K562 (cell line): ENCODE results near the gene CPT1C. TPM values are rescaled to one million over a fixed set of nuclear protein-coding genes. Genes with fewer than 3 reads are reported as not detected.

ENCODE experiments used
- ATAC-seq: fragments of 200-7000 bp; cut with Tn5 transposase; 3 replicates; pipeline ENCODE4 v1.9.1; 2020; ENCODE audit warnings: moderate library complexity
- BruUV-seq: library from RNA; stranded (reverse); fragments of 400-500 nt; replicated peaks from 2 replicates; lab custom pipeline; 2021; lab: Mats Ljungman, UMichigan
- CTCF ChIA-PET: fragments of 300-600 bp; formaldehyde crosslinking; extraction: SDS; loops from one replicate; lab custom pipeline; 2021; ENCODE audit warnings: low intra/inter-chr PET ratio; lab: Yijun Ruan, JAX
- POLR2A ChIA-PET: fragments of 300-600, 350-650 bp; sonication (Branson Sonifier 250); formaldehyde crosslinking; extraction: SDS; loops from one replicate; lab custom pipeline; 2021; ENCODE audit warnings: antibody characterized with exemption, inconsistent platforms; lab: Yijun Ruan, JAX
- DNase-seq, 4 experiments: peaks; one replicate each; pipeline versions ENCODE4 v3.0.0 to v3.0.0-alpha.2; 2011 to 2018; ENCODE audit warnings: low spot score in 3 of 4, mixed read lengths in 3 of 4; ENCODE audit errors: extremely low read depth in 1 of 4
- FAIRE-seq: peaks from 2 replicates; lab custom pipeline; 2011; peaks lifted over from hg19 to GRCh38; lab: Jason Lieb, UNC
- H2AFZ ChIP-seq: 2 replicates; pipeline ENCODE4 v1.6.0; 2011; ENCODE audit warnings: low read depth, low read length, control low read depth, inconsistent platforms
- H3K27ac ChIP-seq: fragments of 200-600 bp; 3 replicates; pipeline ENCODE4 v1.8.0; 2011; ENCODE audit warnings: low read depth, mild to moderate bottlenecking, control low read depth, inconsistent platforms, low read length, moderate library complexity, mixed read lengths; ENCODE audit errors: extremely low read depth
- H3K27me3 ChIP-seq, 2 experiments: fragments of 300-600 bp in 1 of 2; 2 replicates in 1 of 2; 3 replicates in 1 of 2; pipeline versions ENCODE4 v1.6.0 to v1.8.0; 2011; ENCODE audit warnings: inconsistent platforms in 2 of 2, low read length in 2 of 2, mild to moderate bottlenecking in 1 of 2, mixed read lengths in 1 of 2, moderate library complexity in 1 of 2; ENCODE audit not compliant: control insufficient read depth in 2 of 2, insufficient read depth in 2 of 2
- H3K36me3 ChIP-seq: fragments of 300-600 bp; 3 replicates; pipeline ENCODE4 v1.8.0; 2011; ENCODE audit warnings: mild to moderate bottlenecking, low read length, inconsistent platforms; ENCODE audit not compliant: control insufficient read depth, insufficient read depth
- H3K4me1 ChIP-seq, 2 experiments: fragments of 200-600 bp in 1 of 2; replicated peaks in 1 of 2; 2 replicates in 1 of 2; 3 replicates in 1 of 2; pipeline versions ENCODE4 v1.5.1 to v1.8.0; 2011; ENCODE audit warnings: inconsistent platforms in 2 of 2, low read length in 2 of 2, mild to moderate bottlenecking in 1 of 2, mixed read lengths in 1 of 2, moderate library complexity in 1 of 2; ENCODE audit not compliant: control insufficient read depth in 2 of 2, insufficient read depth in 2 of 2
- H3K4me2 ChIP-seq: 2 replicates; pipeline ENCODE4 v1.6.1; 2011; ENCODE audit warnings: low read length, control low read depth, inconsistent platforms, mixed read lengths; ENCODE audit not compliant: insufficient read depth
- H3K4me3 ChIP-seq: fragments of 200-600 bp; sonication (generic), shearing (Covaris generic); 2 replicates; pipeline ENCODE4 v1.5.1; 2016; ENCODE audit warnings: control low read depth, inconsistent platforms
- H3K79me2 ChIP-seq: fragments of 200-600 bp; 3 replicates; pipeline ENCODE4 v1.8.0; 2011; ENCODE audit warnings: low read length, inconsistent platforms; ENCODE audit not compliant: control insufficient read depth, insufficient read depth
- H3K9ac ChIP-seq, 2 experiments: 2 replicates each; pipeline versions ENCODE4 v1.6.0 to v1.6.1; 2011; ENCODE audit warnings: low read depth in 2 of 2, low read length in 2 of 2, control low read depth in 1 of 2, inconsistent platforms in 1 of 2, mild to moderate bottlenecking in 1 of 2, mixed read lengths in 1 of 2; ENCODE audit not compliant: insufficient read depth in 1 of 2
- H3K9me1 ChIP-seq: one replicate; pipeline ENCODE4 v1.6.0; 2011; ENCODE audit warnings: inconsistent platforms, mild to moderate bottlenecking, low read length, moderate library complexity; ENCODE audit not compliant: control insufficient read depth, insufficient read depth
- H3K9me3 ChIP-seq: replicated peaks from 2 replicates; pipeline ENCODE4 v1.5.1; 2011; ENCODE audit warnings: low read depth, low read length, inconsistent platforms; ENCODE audit not compliant: control insufficient read depth, insufficient read depth
- H4K20me1 ChIP-seq: replicated peaks from 2 replicates; pipeline ENCODE4 v1.6.1; 2011; ENCODE audit warnings: low read length, inconsistent platforms, mixed read lengths; ENCODE audit not compliant: control insufficient read depth, insufficient read depth
- CHD1 ChIP-seq: fragments of 200-600 bp; sonication (generic); IDR thresholded peaks from one replicate; pipeline ENCODE4 v1.6.1; 2012; ENCODE audit warnings: mild to moderate bottlenecking, moderate library complexity, low read length, inconsistent platforms
- CTCF ChIP-seq, 3 experiments: IDR thresholded peaks in 2 of 3; conservative IDR thresholded peaks in 1 of 3; 2 replicates each; pipeline ENCODE4 v1.5.1; 2011 to 2012; ENCODE audit warnings: low read length in 3 of 3, mild to moderate bottlenecking in 3 of 3, control low read depth in 2 of 3, improper control_type of control experiment in 1 of 3, inconsistent platforms in 1 of 3, low read depth in 1 of 3, mixed read lengths in 1 of 3, moderate library complexity in 1 of 3; ENCODE audit not compliant: insufficient read depth in 2 of 3
- DIDO1 ChIP-seq: fragments of 450-650 bp; IDR thresholded peaks from 2 replicates; pipeline ENCODE4 v1.6.1; 2016; ENCODE audit warnings: low read depth, missing biosample characterization, missing genetic modification characterization
- DPF2 ChIP-seq: fragments of 450-650 bp; IDR thresholded peaks from 2 replicates; pipeline ENCODE4 v1.6.1; 2016
- HDAC1 ChIP-seq, 2 experiments: fragments of 450-650 bp; IDR thresholded peaks; 2 replicates each; pipeline ENCODE4 v1.6.1; 2016 to 2017; ENCODE audit warnings: inconsistent platforms in 1 of 2, mild to moderate bottlenecking in 1 of 2, moderate library complexity in 1 of 2
- HMG20A ChIP-seq: fragments of 450-650 bp; formaldehyde crosslinking; conservative IDR thresholded peaks from 2 replicates; pipeline ENCODE4 v1.4.0; 2020; ENCODE audit warnings: mild to moderate bottlenecking, mixed read lengths
- KDM1A ChIP-seq, 2 experiments: fragments of 450-650 bp; IDR thresholded peaks; 2 replicates each; pipeline ENCODE4 v1.6.1; 2016; ENCODE audit warnings: mild to moderate bottlenecking in 2 of 2
- MXI1 ChIP-seq: IDR thresholded peaks from 2 replicates; pipeline ENCODE4 v1.6.1; 2011; ENCODE audit warnings: low read depth, mild to moderate bottlenecking, improper control_type of control experiment, low read length
- MYC ChIP-seq, 2 experiments: fragments of 250-450 bp in 1 of 2; sonication (Bioruptor Pico) in 1 of 2; IDR thresholded peaks; 2 replicates each; pipeline versions ENCODE4 v1.5.1 to v1.6.1; 2012 to 2021; ENCODE audit warnings: low read depth in 2 of 2, borderline replicate concordance in 1 of 2, improper control_type of control experiment in 1 of 2, low read length in 1 of 2, mild to moderate bottlenecking in 1 of 2, moderate library complexity in 1 of 2
- PHF8 ChIP-seq: fragments of 200-600 bp; sonication (generic); IDR thresholded peaks from 2 replicates; pipeline ENCODE4 v1.6.1; 2012; ENCODE audit warnings: mixed run types, mild to moderate bottlenecking, inconsistent platforms, low read length, moderate library complexity, borderline replicate concordance
- SMAD2 ChIP-seq: fragments of 150-350 bp; IDR thresholded peaks from 2 replicates; pipeline ENCODE4 v1.6.1; 2014; ENCODE audit warnings: low read depth, mild to moderate bottlenecking, low read length
- SRF ChIP-seq, 2 experiments: fragments of 250-450, 450-650 bp in 1 of 2; sonication (Bioruptor Pico) in 1 of 2; sonication (generic) in 1 of 2; formaldehyde crosslinking; IDR thresholded peaks; 2 replicates each; pipeline versions ENCODE4 v1.5.0 to v1.5.1; 2020 to 2022; ENCODE audit warnings: mild to moderate bottlenecking in 1 of 2, missing genetic modification reagents in 1 of 2
- WGBS: fragments of 100-300 bp; shearing (Covaris generic); methylation state at CpG from one replicate; pipeline ENCODE4 v1.1.6; 2016; ENCODE audit warnings: low coverage, mixed read lengths; ENCODE audit not compliant: insufficient coverage; ENCODE audit errors: missing lambda C conversion rate; 5-methylcytosine and 5-hydroxymethylcytosine counted together
- in situ Hi-C: fragments of 300-500 bp; cut with MboI; formaldehyde crosslinking; loops from 4 replicates; pipeline ENCODE4 v1.15.0; 2018; ENCODE audit warnings: inconsistent platforms, mixed read lengths
- intact Hi-C: fragments of 100-400 bp; cut with micrococcal nuclease; formaldehyde crosslinking; loops from 2 replicates; pipeline ENCODE4 v1.14.2; 2022
- polyA plus RNA-seq, 8 experiments: library from polyadenylated mRNA; depleted of rRNA in 4 of 8; stranded (reverse) in 5 of 8; unstranded in 3 of 8; fragments of >200 nt; fragmentation: Nextera tagmentation in 2 of 8; fragmentation: Illumina TruSeq in 1 of 8; extraction: Ambion mirVana in 2 of 8; extraction: Trizol in 1 of 8; gene quantifications; 2 replicates each; pipeline versions ENCODE4 v1.2.1 to v1.2.3, GENCODE V29; 2011 to 2014; ENCODE audit warnings: inconsistent platforms in 1 of 8, missing spikeins in 1 of 8
- total RNA-seq, 7 experiments: library from RNA; depleted of rRNA in 6 of 7; stranded (reverse); fragments of >200 nt in 6 of 7; fragmentation: Illumina TruSeq in 2 of 7; extraction: Trizol in 2 of 7; gene quantifications; 2 replicates each; pipeline versions ENCODE4 v1.2.1 to v1.2.3, GENCODE V29; 2011 to 2021; ENCODE audit warnings: low replicate concordance in 1 of 7
- TF ChIP-seq, protein P1 (sequence below): fragments of 250-450 bp; sonication (Bioruptor Pico); IDR thresholded peaks from 2 replicates; pipeline ENCODE4 v1.4.0; 2020; ENCODE audit warnings: mild to moderate bottlenecking
- TF ChIP-seq, protein P2 (sequence below): fragments of 450-650 bp; IDR thresholded peaks from 2 replicates; pipeline ENCODE4 v1.6.1; 2016; ENCODE audit warnings: low read depth, mild to moderate bottlenecking, moderate library complexity

The CPT1C gene
- total and polyA plus RNA-seq, 9 of the 15 experiments (the other 6 are each of a cell fraction or from before 2014, with no cell fraction given): 1.9 to 12.3 (median 3.0) TPM

DNA sequence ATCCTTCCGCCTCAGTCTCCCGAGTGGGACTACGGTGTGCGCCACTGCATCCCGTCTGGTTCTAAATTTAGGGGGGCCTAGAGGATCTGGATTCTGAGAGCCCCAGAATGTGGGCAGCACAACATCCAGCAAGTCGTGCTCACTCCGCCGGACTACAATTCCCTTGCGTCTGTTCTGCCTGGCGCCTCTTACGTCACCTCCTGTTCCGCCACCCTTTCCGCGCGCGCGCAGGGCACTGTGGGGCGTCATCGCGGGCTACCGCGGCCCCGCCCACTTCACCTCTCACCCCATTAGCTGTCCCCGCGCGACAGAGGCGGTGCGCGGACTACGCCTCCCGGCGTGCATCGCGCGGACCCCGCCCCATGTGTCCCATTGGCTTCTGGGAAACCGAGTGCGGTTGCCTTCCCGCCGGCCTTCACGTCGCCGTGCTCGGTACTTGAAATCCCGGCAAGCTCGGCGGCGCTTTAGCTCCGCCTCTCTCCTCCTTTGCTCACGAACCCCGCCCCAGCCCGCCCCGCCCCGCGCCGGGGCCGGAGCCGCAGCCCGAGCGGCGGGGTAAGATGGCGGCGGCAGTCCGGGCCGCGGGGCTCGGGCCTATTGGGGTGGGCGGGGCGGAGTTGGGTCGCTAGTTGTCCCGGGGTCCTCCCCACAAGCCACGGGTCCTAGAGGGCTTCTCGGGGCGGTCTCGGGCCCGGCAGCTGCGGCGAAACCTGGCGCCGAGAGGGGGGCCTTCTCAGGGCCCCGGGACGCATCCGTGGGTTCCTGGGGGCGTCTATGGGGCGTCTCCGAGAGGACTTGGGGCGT, 49.0 kb upstream of the CPT1C start, which contains the start of gene SCAF1 (continued):
- TF ChIP-seq SRF (CRISPR knock-in tag; IDR thresholded peaks at IDR 0.05) (peak in 1 of 2 experiments; percentile 56; a peak in 2 of 4 replicates), HMG20A (CRISPR knock-in tag) (no peak), SMAD2 (no peak), KDM1A (IDR thresholded peaks at IDR 0.05) (no peak), DIDO1 (tag) (0 out of 2 replicates have a peak, but pooled peaks have one; percentile 28)
- TF ChIP-seq, protein P1, sequence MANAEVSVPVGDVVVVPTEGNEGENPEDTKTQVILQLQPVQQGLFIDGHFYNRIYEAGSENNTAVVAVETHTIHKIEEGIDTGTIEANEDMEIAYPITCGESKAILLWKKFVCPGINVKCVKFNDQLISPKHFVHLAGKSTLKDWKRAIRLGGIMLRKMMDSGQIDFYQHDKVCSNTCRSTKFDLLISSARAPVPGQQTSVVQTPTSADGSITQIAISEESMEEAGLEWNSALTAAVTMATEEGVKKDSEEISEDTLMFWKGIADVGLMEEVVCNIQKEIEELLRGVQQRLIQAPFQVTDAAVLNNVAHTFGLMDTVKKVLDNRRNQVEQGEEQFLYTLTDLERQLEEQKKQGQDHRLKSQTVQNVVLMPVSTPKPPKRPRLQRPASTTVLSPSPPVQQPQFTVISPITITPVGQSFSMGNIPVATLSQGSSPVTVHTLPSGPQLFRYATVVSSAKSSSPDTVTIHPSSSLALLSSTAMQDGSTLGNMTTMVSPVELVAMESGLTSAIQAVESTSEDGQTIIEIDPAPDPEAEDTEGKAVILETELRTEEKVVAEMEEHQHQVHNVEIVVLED (CRISPR knock-in tag): peak; percentile 90

DNA sequence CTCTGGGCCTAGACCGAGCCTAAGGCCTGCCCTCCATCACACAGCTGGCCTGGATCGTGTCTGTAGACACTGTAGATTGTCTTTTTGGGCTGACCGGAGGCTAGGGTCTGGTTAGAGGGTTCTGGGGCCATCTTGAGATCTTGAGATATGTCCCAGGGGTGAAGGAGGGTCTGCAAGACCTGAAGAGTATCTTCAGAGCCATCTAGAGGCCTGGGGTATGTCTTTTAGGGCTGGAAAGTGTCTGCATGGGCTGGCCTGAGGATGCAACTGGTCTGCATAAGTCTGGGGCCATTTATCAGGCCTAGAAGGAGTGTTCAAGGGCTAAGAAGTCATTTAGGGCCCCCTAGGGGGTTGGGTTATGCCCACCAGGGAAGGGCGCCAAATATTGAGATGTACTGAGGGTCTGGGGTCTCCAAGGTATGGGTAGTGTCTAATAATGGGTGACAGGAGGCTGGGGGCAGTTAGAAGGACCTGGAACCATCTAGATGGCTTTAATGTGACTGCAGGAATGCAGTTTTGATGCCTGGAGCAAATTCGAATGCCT, 48.4 kb upstream of the CPT1C start:
- Histone ChIP-seq H3K9me1 (no peaks in the 10 kb centered on the region), H3K9me3 (no peaks in the 10 kb centered on the region), H4K20me1 (no peaks in the 10 kb centered on the region), H3K79me2 (peaks cover 48% of the 10 kb centered on the region), H3K36me3 (peaks cover 43% of the 10 kb centered on the region; the same call in 2 of the 3 replicates), H3K4me2 (peak overlapping the region; percentile 98), H3K4me1 (peaks cover 27 to 54% of the 10 kb centered on the region in 2 experiments), H3K4me3 (peak overlapping the region; percentile 97), H2AFZ (peak overlapping the region; percentile 66), H3K9ac (peak overlapping the region; percentile 98 to 99), H3K27me3 (no peaks in the 10 kb centered on the region), H3K27ac (peak overlapping the region; percentile 97)
- peak; percentile 62 for FAIRE-seq
- intact Hi-C loops (loop anchor here (2.0 kb wide), 1 partner anchor 34 kb away; the partner anchor contains the start of gene PRMT1), in situ Hi-C loops (no loop called here)
- WGBS: 0% methylated on average over 5 of the region's 5 CpGs
- no peak for ATAC-seq
- BruUV-seq: no TSS peak
- DNase-seq: peak in 1 of 4 experiments; percentile 44
- CTCF ChIA-PET: no interaction called here
- POLR2A ChIA-PET: interaction anchor here (0.7 to 2.8 kb wide), 11 partner anchors 12 to 146 kb away, joined by 3 to 27 read pairs (median 5); partner anchors contain the start of genes PRMT1 and RPS11
- no peak for TF ChIP-seq MYC (IDR thresholded peaks at IDR 0.05; ENCODE audit: low read depth, low read length)
- peak; percentile 28; the same call in 1 of the 2 replicates for TF ChIP-seq MYC (CRISPR knock-in tag; IDR thresholded peaks at IDR 0.05; ENCODE audit: borderline replicate concordance, low read depth)
- 0 out of 4 replicates have a peak, but pooled peaks of 1 of the 2 experiments have one; percentile 19 for TF ChIP-seq HDAC1 (IDR thresholded peaks at IDR 0.05)
- TF ChIP-seq MXI1: no peak
- peak; percentile 60 for TF ChIP-seq CHD1
- 0 out of 2 replicates have a peak, but pooled peaks have one; percentile 30 for TF ChIP-seq DPF2
- peak in 2 of 3 experiments; percentile 1 to 20; a peak in 2 of 6 replicates for TF ChIP-seq CTCF (IDR thresholded peaks at IDR 0.05 in 2 of 3, conservative IDR thresholded peaks at IDR 0.05 in 1 of 3; ENCODE audit: insufficient read depth in 2 of 3, low read depth in 1 of 3, low read length in 3 of 3)
- TF ChIP-seq, protein P2, sequence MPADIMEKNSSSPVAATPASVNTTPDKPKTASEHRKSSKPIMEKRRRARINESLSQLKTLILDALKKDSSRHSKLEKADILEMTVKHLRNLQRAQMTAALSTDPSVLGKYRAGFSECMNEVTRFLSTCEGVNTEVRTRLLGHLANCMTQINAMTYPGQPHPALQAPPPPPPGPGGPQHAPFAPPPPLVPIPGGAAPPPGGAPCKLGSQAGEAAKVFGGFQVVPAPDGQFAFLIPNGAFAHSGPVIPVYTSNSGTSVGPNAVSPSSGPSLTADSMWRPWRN: no peak
- peak; percentile 18; the same call in 1 of the 2 replicates for TF ChIP-seq PHF8
